H9 (cell line): Measurements from ENCODE around the gene PEPD. TPM values are rescaled to one million over a fixed set of nuclear protein-coding genes. Genes with fewer than 3 reads are reported as not detected.

Source experiments
- DNase-seq: peaks from one replicate; pipeline ENCODE4 v3.0.0-alpha.2; 2017
- H2AFZ ChIP-seq: one replicate; pipeline ENCODE4 v1.6.1; 2013; ENCODE audit warnings: mild to moderate bottlenecking, low read length, control low read depth, moderate library complexity
- H2AK5ac ChIP-seq: 2 replicates; pipeline ENCODE4 v1.6.1; 2013; ENCODE audit warnings: low read length, control low read depth, mixed read lengths; ENCODE audit not compliant: insufficient read length
- H2BK120ac ChIP-seq: one replicate; pipeline ENCODE4 v1.6.1; 2013; ENCODE audit warnings: low read depth, mild to moderate bottlenecking, low read length, control low read depth, inconsistent platforms; ENCODE audit not compliant: poor library complexity, severe bottlenecking
- H2BK12ac ChIP-seq: 2 replicates; pipeline ENCODE4 v1.6.1; 2013; ENCODE audit warnings: low read length, control low read depth, mixed read lengths, low read depth; ENCODE audit not compliant: insufficient read length
- H2BK15ac ChIP-seq: 2 replicates; pipeline ENCODE4 v1.6.1; 2013; ENCODE audit warnings: low read depth, low read length, control low read depth
- H2BK20ac ChIP-seq: one replicate; pipeline ENCODE4 v1.6.1; 2013; ENCODE audit warnings: low read depth, mild to moderate bottlenecking, low read length, control low read depth, inconsistent platforms; ENCODE audit not compliant: poor library complexity, severe bottlenecking
- H2BK5ac ChIP-seq: 2 replicates; pipeline ENCODE4 v1.6.1; 2013; ENCODE audit warnings: low read length, control low read depth, mixed read lengths; ENCODE audit not compliant: insufficient read length
- H3K14ac ChIP-seq: 2 replicates; pipeline ENCODE4 v1.6.1; 2013; ENCODE audit warnings: low read length, control low read depth; ENCODE audit not compliant: insufficient read depth
- H3K18ac ChIP-seq: 2 replicates; pipeline ENCODE4 v1.6.1; 2013; ENCODE audit warnings: low read depth, mild to moderate bottlenecking, mixed read lengths, low read length, control low read depth; ENCODE audit not compliant: insufficient read length
- H3K23ac ChIP-seq: 2 replicates; pipeline ENCODE4 v1.6.1; 2013; ENCODE audit warnings: low read length, control low read depth, mixed read lengths, low read depth; ENCODE audit not compliant: insufficient read length
- H3K23me2 ChIP-seq: 2 replicates; pipeline ENCODE4 v1.6.1; 2013; ENCODE audit warnings: low read depth, mild to moderate bottlenecking, mixed read lengths, low read length, control low read depth; ENCODE audit not compliant: insufficient read length, poor library complexity, severe bottlenecking
- H3K27ac ChIP-seq: 2 replicates; pipeline ENCODE4 v1.5.1; 2013; ENCODE audit warnings: low read length, control low read depth, mixed read lengths, low read depth; ENCODE audit not compliant: insufficient read length
- H3K27me3 ChIP-seq: 2 replicates; pipeline ENCODE4 v1.6.1; 2013; ENCODE audit warnings: low read length, control low read depth, inconsistent platforms; ENCODE audit not compliant: insufficient read depth
- H3K4ac ChIP-seq: 2 replicates; pipeline ENCODE4 v1.6.1; 2013; ENCODE audit warnings: low read depth, mild to moderate bottlenecking, control low read depth, inconsistent platforms, low read length, moderate library complexity
- H3K4me1 ChIP-seq: 2 replicates; pipeline ENCODE4 v1.6.1; 2013; ENCODE audit warnings: low read length, control low read depth, inconsistent platforms; ENCODE audit not compliant: insufficient read depth
- H3K4me2 ChIP-seq: 2 replicates; pipeline ENCODE4 v1.6.1; 2013; ENCODE audit warnings: low read length, control low read depth, mixed read lengths; ENCODE audit not compliant: insufficient read length, insufficient read depth
- H3K56ac ChIP-seq: 2 replicates; pipeline ENCODE4 v1.6.1; 2013; ENCODE audit warnings: low read depth, mild to moderate bottlenecking, mixed read lengths, low read length, control low read depth; ENCODE audit not compliant: insufficient read length
- H3K79me1 ChIP-seq: 2 replicates; pipeline ENCODE4 v1.6.1; 2013; ENCODE audit warnings: low read depth, mild to moderate bottlenecking, moderate library complexity, low read length, control low read depth, inconsistent platforms; ENCODE audit not compliant: insufficient read depth, poor library complexity, severe bottlenecking
- H3K79me2 ChIP-seq: 2 replicates; pipeline ENCODE4 v1.6.1; 2013; ENCODE audit warnings: low read length, control low read depth, inconsistent platforms; ENCODE audit not compliant: insufficient read depth
- H3K9ac ChIP-seq: 2 replicates; pipeline ENCODE4 v1.6.1; 2013; ENCODE audit warnings: low read length, control low read depth, mixed read lengths; ENCODE audit not compliant: insufficient read length; ENCODE audit errors: extremely low read depth
- H3K9me3 ChIP-seq: one replicate; pipeline ENCODE4 v1.6.1; 2013; ENCODE audit warnings: low read depth, low read length, inconsistent platforms; ENCODE audit not compliant: control insufficient read depth
- H3T11ph ChIP-seq: one replicate; pipeline ENCODE4 v1.6.1; 2013; ENCODE audit warnings: mild to moderate bottlenecking, low read length, control low read depth, inconsistent platforms
- H4K20me1 ChIP-seq: one replicate; pipeline ENCODE4 v1.6.1; 2013; ENCODE audit not compliant: control insufficient read depth, insufficient read length, insufficient read depth
- H4K5ac ChIP-seq: 2 replicates; pipeline ENCODE4 v1.6.1; 2013; ENCODE audit warnings: low read depth, mild to moderate bottlenecking, mixed read lengths, low read length, control low read depth; ENCODE audit not compliant: insufficient read length
- H4K8ac ChIP-seq: replicated peaks from 2 replicates; pipeline ENCODE4 v1.6.1; 2013; ENCODE audit warnings: low read length, control low read depth, mixed read lengths, low read depth; ENCODE audit not compliant: insufficient read length
- H4K91ac ChIP-seq: 2 replicates; pipeline ENCODE4 v1.6.1; 2013; ENCODE audit warnings: low read depth, mild to moderate bottlenecking, moderate library complexity, mixed read lengths, low read length, control low read depth; ENCODE audit not compliant: insufficient read length
- H3K27ac Mint-ChIP-seq, 3 experiments: 2 replicates in 2 of 3; 3 replicates in 1 of 3; pipeline ENCODE4 v1.8.0; 2020 to 2021; ENCODE audit warnings: mixed read lengths in 3 of 3, mild to moderate bottlenecking in 1 of 3, moderate library complexity in 1 of 3
- H3K27me3 Mint-ChIP-seq: 2 replicates; pipeline ENCODE4 v1.8.0; 2021; ENCODE audit warnings: low read depth, mild to moderate bottlenecking, moderate library complexity, mixed read lengths
- H3K36me3 Mint-ChIP-seq, 3 experiments: 2 replicates in 2 of 3; 3 replicates in 1 of 3; pipeline ENCODE4 v1.8.0; 2020 to 2021; ENCODE audit warnings: low read depth in 3 of 3, mixed read lengths in 3 of 3; ENCODE audit not compliant: insufficient read depth in 1 of 3
- H3K4me1 Mint-ChIP-seq, 2 experiments: 2 replicates each; pipeline ENCODE4 v1.8.0; 2020; ENCODE audit warnings: mixed read lengths in 2 of 2
- H3K4me3 Mint-ChIP-seq, 2 experiments: 2 replicates in 1 of 2; 3 replicates in 1 of 2; pipeline ENCODE4 v1.8.0; 2020 to 2021; ENCODE audit warnings: mild to moderate bottlenecking in 2 of 2, mixed read lengths in 2 of 2, moderate library complexity in 1 of 2
- H3K9me3 Mint-ChIP-seq, 2 experiments: 2 replicates in 1 of 2; 3 replicates in 1 of 2; pipeline ENCODE4 v1.8.0; 2020; ENCODE audit warnings: mild to moderate bottlenecking in 2 of 2, mixed read lengths in 2 of 2, moderate library complexity in 1 of 2
- WGBS: extraction: QIAGEN DNeasy Blood & Tissue Kit; methylation state at CpG from one replicate; pipeline ENCODE4 v1.1.7; 2013; ENCODE audit warnings: missing lambda C conversion rate, low lambda C conversion rate, mixed read lengths; ENCODE audit not compliant: insufficient read length; ENCODE audit errors: extremely low coverage; 5-methylcytosine and 5-hydroxymethylcytosine counted together
- total RNA-seq: library from RNA; stranded (reverse); gene quantifications from 2 replicates; pipeline ENCODE4 v1.2.1, GENCODE V29; 2021
- TF ChIP-seq, protein P1 (sequence below): fragments of 200-600 bp; sonication (generic); conservative IDR thresholded peaks from 3 replicates; pipeline ENCODE4 v1.8.0; 2021; ENCODE audit warnings: antibody characterized with exemption, mild to moderate bottlenecking

Gene PEPD
- total RNA-seq, 1 experiment from 2014 or later = 52.8 TPM

DNA sequence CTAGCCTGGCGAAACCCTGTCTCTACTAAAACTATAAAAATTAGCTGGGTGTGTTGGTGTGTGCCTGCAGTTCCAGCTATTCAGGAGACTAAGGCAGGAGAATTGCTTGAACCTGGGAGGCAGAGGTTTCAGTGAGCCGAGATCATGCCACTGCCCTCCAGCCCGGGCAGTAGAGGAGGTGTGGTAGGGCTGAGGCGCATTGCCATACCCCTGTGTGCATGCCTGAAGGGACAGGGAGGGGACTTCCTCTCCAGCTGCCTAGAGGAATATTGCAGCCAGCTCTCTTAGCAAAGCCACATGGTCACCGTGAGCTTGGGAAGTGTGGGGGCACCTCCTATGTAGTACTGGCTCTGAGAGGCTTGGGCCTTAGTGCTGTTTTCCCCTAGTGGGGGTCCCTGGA is 29.2 kb upstream of the PEPD start:
- DNase-seq = no peak
- no peak overlapping the region for H3K23ac ChIP-seq
- no peak overlapping the region for H3K4me2 ChIP-seq
- no peak overlapping the region for H4K5ac ChIP-seq
- no peaks in the 10 kb centered on the region for H3K79me2 ChIP-seq
- H3K27me3 ChIP-seq = no peaks in the 10 kb centered on the region
- no peaks in the 10 kb centered on the region for H4K20me1 ChIP-seq
- H2AFZ ChIP-seq = no peak overlapping the region
- H3K79me1 ChIP-seq = no peaks in the 10 kb centered on the region
- H3K18ac ChIP-seq = no peak overlapping the region
- no CpG with 5 or more reads among the region's 5 CpGs for WGBS
- H2BK5ac ChIP-seq = no peak overlapping the region
- H2BK12ac ChIP-seq = no peak overlapping the region
- no peaks in the 10 kb centered on the region; a peak in 1 of 7 replicates for H3K36me3 Mint-ChIP-seq
- H3K9ac ChIP-seq = no peak overlapping the region
- no peak overlapping the region for H3K27ac ChIP-seq
- TF ChIP-seq, protein P1, sequence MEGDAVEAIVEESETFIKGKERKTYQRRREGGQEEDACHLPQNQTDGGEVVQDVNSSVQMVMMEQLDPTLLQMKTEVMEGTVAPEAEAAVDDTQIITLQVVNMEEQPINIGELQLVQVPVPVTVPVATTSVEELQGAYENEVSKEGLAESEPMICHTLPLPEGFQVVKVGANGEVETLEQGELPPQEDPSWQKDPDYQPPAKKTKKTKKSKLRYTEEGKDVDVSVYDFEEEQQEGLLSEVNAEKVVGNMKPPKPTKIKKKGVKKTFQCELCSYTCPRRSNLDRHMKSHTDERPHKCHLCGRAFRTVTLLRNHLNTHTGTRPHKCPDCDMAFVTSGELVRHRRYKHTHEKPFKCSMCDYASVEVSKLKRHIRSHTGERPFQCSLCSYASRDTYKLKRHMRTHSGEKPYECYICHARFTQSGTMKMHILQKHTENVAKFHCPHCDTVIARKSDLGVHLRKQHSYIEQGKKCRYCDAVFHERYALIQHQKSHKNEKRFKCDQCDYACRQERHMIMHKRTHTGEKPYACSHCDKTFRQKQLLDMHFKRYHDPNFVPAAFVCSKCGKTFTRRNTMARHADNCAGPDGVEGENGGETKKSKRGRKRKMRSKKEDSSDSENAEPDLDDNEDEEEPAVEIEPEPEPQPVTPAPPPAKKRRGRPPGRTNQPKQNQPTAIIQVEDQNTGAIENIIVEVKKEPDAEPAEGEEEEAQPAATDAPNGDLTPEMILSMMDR = no peak
- no peak overlapping the region for H2AK5ac ChIP-seq
- H4K91ac ChIP-seq = no peak overlapping the region
- H3T11ph ChIP-seq = no peak overlapping the region
- H3K9me3 ChIP-seq = no peaks in the 10 kb centered on the region
- H3K56ac ChIP-seq = no peak overlapping the region
- no peak overlapping the region for H2BK15ac ChIP-seq
- no peak overlapping the region for H2BK20ac ChIP-seq
- H3K4me1 ChIP-seq = no peaks in the 10 kb centered on the region
- no peak overlapping the region for H4K8ac ChIP-seq
- peaks cover 2% of the 10 kb centered on the region for H3K27me3 Mint-ChIP-seq
- no peak overlapping the region for H3K14ac ChIP-seq
- H2BK120ac ChIP-seq = no peak overlapping the region
- no peaks in the 10 kb centered on the region for H3K9me3 Mint-ChIP-seq
- no peak overlapping the region for H3K27ac Mint-ChIP-seq
- H3K23me2 ChIP-seq = no peaks in the 10 kb centered on the region
- H3K4ac ChIP-seq = no peak overlapping the region
- no peak overlapping the region for H3K4me3 Mint-ChIP-seq
- H3K4me1 Mint-ChIP-seq = peaks cover 7 to 16% of the 10 kb centered on the region in 2 experiments; a peak in 3 of 4 replicates
